ENCODE data around the gene ZHX3.

ZHX3 gene

GRCh38 chr20:41274152-41274551 lies 43.4 kb downstream of the ZHX3 start:
- no peaks in the 10 kb centered on the region for H3K27me3 ChIP-seq (ENCODE audit: control insufficient read depth, insufficient read depth, low read length)
- H3K4me1 ChIP-seq, result no peaks in the 10 kb centered on the region
- H3K36me3 ChIP-seq (ENCODE audit: control insufficient read depth, insufficient read depth, low read length), result no peaks in the 10 kb centered on the region
- H3K4me2 ChIP-seq (ENCODE audit: low read length), result peak overlapping the region; percentile 5
- H3K27ac ChIP-seq, result no peak overlapping the region
- no peak overlapping the region for H3K4me3 ChIP-seq (ENCODE audit: low read depth, low read length)
- no peak overlapping the region for H2AFZ ChIP-seq
- no peak overlapping the region for H3K9ac ChIP-seq
- H3K9me3 ChIP-seq (ENCODE audit: control insufficient read depth, low read length), result no peaks in the 10 kb centered on the region
- peaks cover 11% of the 10 kb centered on the region for H3K79me2 ChIP-seq
- TF ChIP-seq, protein P1, sequence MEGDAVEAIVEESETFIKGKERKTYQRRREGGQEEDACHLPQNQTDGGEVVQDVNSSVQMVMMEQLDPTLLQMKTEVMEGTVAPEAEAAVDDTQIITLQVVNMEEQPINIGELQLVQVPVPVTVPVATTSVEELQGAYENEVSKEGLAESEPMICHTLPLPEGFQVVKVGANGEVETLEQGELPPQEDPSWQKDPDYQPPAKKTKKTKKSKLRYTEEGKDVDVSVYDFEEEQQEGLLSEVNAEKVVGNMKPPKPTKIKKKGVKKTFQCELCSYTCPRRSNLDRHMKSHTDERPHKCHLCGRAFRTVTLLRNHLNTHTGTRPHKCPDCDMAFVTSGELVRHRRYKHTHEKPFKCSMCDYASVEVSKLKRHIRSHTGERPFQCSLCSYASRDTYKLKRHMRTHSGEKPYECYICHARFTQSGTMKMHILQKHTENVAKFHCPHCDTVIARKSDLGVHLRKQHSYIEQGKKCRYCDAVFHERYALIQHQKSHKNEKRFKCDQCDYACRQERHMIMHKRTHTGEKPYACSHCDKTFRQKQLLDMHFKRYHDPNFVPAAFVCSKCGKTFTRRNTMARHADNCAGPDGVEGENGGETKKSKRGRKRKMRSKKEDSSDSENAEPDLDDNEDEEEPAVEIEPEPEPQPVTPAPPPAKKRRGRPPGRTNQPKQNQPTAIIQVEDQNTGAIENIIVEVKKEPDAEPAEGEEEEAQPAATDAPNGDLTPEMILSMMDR (IDR thresholded peaks at IDR 0.05), result no peak

DNA sequence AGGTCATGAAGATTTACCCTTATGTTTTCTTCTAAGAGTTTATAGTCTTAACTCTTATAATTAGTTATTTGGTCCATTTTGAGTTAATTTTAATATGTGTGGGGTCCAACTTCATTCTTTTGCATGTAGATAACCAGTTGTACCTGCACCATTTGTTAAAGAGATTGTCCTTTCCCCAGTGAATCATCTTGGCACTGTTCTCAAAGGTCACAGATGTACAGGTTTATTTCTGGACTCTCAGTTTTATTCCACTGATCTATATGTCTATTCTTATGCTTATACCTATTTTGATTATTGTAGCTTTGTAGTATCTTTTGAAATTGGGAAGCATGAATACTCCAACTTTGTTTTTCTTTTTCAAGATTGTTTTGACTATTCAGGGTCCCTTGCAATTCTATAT lies 44.1 kb downstream of the ZHX3 start:
- Histone ChIP-seq H3K4me1 (no peaks in the 10 kb centered on the region), H2AFZ (no peak overlapping the region), H3K27ac (no peak overlapping the region), H3K4me2 (ENCODE audit: low read length) (no peak overlapping the region), H3K9me3 (ENCODE audit: control insufficient read depth, low read length) (no peaks in the 10 kb centered on the region), H3K79me2 (peaks cover 7% of the 10 kb centered on the region), H3K9ac (no peak overlapping the region), H3K4me3 (ENCODE audit: low read depth, low read length) (no peak overlapping the region), H3K27me3 (ENCODE audit: control insufficient read depth, insufficient read depth, low read length) (no peaks in the 10 kb centered on the region), H3K36me3 (ENCODE audit: control insufficient read depth, insufficient read depth, low read length) (no peaks in the 10 kb centered on the region)
- TF ChIP-seq, protein P1 (IDR thresholded peaks at IDR 0.05), result no peak

DNA sequence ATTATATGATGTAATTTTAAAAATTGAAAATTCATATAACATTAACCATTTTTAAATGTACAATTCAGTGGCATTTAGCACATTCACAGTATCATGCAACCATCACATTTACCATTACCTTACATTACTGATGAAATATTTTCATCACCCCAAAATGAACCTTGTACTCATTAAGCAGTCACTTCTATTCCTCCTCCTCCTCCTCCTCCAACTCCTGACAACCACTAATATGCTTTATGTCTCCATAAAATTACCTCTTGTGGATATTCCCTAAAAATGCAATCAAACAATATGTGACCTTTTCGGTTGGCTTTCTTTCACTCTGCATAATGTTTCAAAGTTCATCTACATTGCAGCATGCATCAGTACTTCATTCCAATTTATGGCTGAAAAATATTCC lies 45.2 kb downstream of the ZHX3 start:
- no peaks in the 10 kb centered on the region for H3K36me3 ChIP-seq (ENCODE audit: control insufficient read depth, insufficient read depth, low read length)
- no peaks in the 10 kb centered on the region for H3K9me3 ChIP-seq (ENCODE audit: control insufficient read depth, low read length)
- no peak overlapping the region for H3K4me3 ChIP-seq (ENCODE audit: low read depth, low read length)
- no peaks in the 10 kb centered on the region for H3K4me1 ChIP-seq
- H2AFZ ChIP-seq, result no peak overlapping the region
- TF ChIP-seq, protein P1 (IDR thresholded peaks at IDR 0.05), result no peak
- H3K79me2 ChIP-seq, result peaks cover 7% of the 10 kb centered on the region
- no peak overlapping the region for H3K4me2 ChIP-seq (ENCODE audit: low read length)
- H3K27me3 ChIP-seq (ENCODE audit: control insufficient read depth, insufficient read depth, low read length), result no peaks in the 10 kb centered on the region
- H3K9ac ChIP-seq, result no peak overlapping the region
- no peak overlapping the region for H3K27ac ChIP-seq

GRCh38 chr20:41268917-41269652 lies 48.4 kb downstream of the ZHX3 start:
- peaks cover 2% of the 10 kb centered on the region for H3K79me2 ChIP-seq
- no peak overlapping the region for H3K4me2 ChIP-seq (ENCODE audit: low read length)
- H3K36me3 ChIP-seq (ENCODE audit: control insufficient read depth, insufficient read depth, low read length), result no peaks in the 10 kb centered on the region
- TF ChIP-seq, protein P1 (IDR thresholded peaks at IDR 0.05), result no peak
- H2AFZ ChIP-seq, result no peak overlapping the region
- H3K4me3 ChIP-seq (ENCODE audit: low read depth, low read length), result no peak overlapping the region
- no peaks in the 10 kb centered on the region for H3K9me3 ChIP-seq (ENCODE audit: control insufficient read depth, low read length)
- no peaks in the 10 kb centered on the region for H3K4me1 ChIP-seq
- no peaks in the 10 kb centered on the region for H3K27me3 ChIP-seq (ENCODE audit: control insufficient read depth, insufficient read depth, low read length)
- no peak overlapping the region for H3K9ac ChIP-seq
- H3K27ac ChIP-seq, result no peak overlapping the region

DNA sequence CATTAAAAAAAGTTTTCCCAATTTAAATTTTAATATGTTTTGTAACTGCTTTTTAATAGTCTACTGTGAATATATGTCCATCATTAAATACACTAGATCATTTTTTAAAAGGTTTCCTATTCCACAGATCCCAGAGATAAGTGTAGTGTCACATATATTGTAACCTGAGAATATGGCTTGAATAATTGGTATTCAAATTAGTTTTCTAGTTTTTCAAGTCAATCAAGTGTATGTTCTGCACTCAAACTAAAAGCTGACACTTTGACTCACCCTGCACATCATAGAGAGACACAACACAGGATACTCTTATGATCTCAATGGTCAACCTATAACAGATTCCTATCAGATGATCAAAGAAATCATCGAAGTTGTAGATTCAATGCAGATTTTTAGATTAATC lies 49.1 kb downstream of the ZHX3 start:
- H3K9me3 ChIP-seq (ENCODE audit: control insufficient read depth, low read length), result no peaks in the 10 kb centered on the region
- H3K4me2 ChIP-seq (ENCODE audit: low read length), result no peak overlapping the region
- H3K36me3 ChIP-seq (ENCODE audit: control insufficient read depth, insufficient read depth, low read length), result no peaks in the 10 kb centered on the region
- peaks cover 2% of the 10 kb centered on the region for H3K79me2 ChIP-seq
- no peak overlapping the region for H3K4me3 ChIP-seq (ENCODE audit: low read depth, low read length)
- H3K27me3 ChIP-seq (ENCODE audit: control insufficient read depth, insufficient read depth, low read length), result no peaks in the 10 kb centered on the region
- no peak overlapping the region for H3K27ac ChIP-seq
- TF ChIP-seq, protein P1 (IDR thresholded peaks at IDR 0.05), result no peak
- no peaks in the 10 kb centered on the region for H3K4me1 ChIP-seq
- H2AFZ ChIP-seq, result no peak overlapping the region
- no peak overlapping the region for H3K9ac ChIP-seq
